ENCODE data around the gene CUX1.

GRCh38 chr7:101819183-101819582, 1.8 kb downstream of the CUX1 start:
- TF ChIP-seq CTCF (IDR thresholded peaks at IDR 0.05) (no peak), POLR2A (IDR thresholded peaks at IDR 0.05) (no peak)

Measured in esophagus squamous epithelium (tissue), 4 donors.